ENCODE measurements around the gene HSPB6. TPM values are rescaled to one million over a fixed set of nuclear protein-coding genes. Genes with fewer than 3 reads are reported as not detected.

The HSPB6 gene
- total RNA-seq, 1 donor from 2014 or later: 7.0 TPM

GRCh38 chr19:35717665-35718344 lies 39.0 kb downstream of the HSPB6 start, which contains the start of gene KMT2B:
Gene KMT2B (plus strand): TSS chr19:35718003. CDS start chr19:35718019, 16 bp downstream.
- no peak for DNase-seq (ENCODE audit: low spot score)
- ATAC-seq: peak; percentile 67

GRCh38 chr19:35716801-35717664 lies 39.8 kb downstream of the HSPB6 start:
- ATAC-seq: peak; percentile 85
- peak; percentile 97 for DNase-seq (ENCODE audit: low spot score)

DNA sequence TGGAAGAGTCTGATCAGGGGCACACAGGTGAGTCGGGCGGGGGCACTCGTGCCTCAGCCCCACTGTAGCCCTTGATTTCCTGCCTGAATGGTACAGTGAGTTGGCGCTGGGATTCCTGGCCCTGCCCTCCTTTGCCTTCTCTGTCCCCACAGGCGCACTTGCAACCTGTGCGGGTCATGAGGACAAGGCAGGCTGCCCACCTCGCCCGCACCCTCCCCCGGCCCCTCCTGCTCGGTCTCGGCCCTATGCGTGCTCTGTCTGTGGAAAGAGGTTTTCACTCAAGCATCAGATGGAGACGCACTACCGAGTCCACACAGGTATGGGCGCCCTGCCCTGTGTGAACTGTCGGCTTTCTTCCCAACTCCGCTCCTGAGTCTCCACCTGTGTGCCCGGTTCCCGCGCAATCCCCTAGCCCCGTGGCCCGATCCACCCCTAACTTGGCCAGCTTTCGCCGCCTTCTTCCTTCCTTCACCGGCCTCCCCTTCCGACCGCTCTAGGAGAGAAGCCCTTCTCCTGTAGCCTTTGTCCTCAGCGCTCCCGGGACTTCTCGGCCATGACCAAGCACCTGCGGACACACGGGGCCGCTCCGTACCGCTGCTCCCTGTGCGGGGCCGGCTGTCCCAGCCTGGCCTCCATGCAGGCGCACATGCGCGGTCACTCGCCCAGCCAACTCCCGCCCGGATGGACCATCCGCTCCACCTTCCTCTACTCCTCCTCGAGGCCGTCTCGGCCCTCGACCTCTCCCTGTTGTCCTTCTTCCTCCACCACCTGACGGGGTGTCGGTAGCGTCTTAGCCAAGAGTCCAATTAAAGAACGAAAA lies 40.6 kb downstream of the HSPB6 start:
- peak; percentile 50 for ATAC-seq
- DNase-seq (ENCODE audit: low spot score): peak; percentile 80

DNA sequence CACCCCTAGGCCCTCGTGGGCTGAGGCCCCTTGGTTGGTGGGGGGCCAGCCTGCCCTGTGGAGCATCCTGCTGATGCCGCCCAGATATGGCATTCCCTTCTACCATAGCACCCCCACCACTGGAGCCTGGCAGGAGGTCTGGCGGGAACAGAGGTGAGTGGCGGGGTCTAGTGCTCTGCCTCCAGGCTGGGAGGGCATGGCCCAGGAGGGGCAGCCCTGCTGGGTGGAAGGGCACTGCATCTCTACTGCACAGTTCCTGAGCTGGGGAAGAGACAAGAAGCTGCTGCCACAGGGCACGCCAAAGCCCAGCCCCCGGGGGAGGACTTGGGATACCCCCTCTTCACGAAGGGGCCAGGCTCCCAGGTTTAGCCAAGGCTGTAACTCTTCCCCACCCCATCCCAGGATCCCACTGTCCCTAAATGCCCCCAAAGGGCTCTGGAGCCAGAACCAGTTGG lies 41.4 kb downstream of the HSPB6 start:
- ATAC-seq (no peak), DNase-seq (ENCODE audit: low spot score) (no peak)

- ATAC-seq (no peak), DNase-seq (ENCODE audit: low spot score) (no peak)
Observed at GRCh38 chr19:35714601-35715354, 42.1 kb downstream of the HSPB6 start.

DNA sequence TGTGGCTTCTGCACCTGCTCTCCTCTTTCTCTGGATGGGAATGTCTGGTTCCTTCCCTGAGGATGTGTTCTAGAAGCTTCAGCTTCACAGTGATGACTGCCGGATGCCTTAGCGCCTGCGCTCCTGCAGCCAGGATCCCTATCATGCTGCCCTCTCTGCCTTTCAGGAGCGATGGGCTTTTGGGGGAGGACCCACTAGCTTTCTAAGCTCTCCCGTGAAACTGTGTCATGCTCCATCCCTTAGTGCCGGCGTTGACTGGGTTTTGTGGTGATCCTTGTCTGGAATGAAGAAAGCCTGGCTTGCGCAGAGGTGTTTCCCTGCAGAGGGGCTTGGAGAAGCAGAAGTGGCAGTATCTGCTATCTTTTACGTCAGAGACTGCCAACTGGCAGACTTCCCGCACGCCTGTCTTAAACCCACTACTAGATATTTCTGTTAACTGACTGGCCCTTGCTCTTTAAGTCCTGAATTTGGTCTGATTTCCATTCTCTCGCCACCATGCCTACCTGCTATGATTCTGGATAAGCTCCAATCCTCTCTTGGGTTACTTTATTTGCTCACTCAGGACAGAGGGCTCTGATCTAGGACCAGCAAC lies 42.8 kb downstream of the HSPB6 start:
- ATAC-seq (no peak), DNase-seq (ENCODE audit: low spot score) (no peak)

DNA sequence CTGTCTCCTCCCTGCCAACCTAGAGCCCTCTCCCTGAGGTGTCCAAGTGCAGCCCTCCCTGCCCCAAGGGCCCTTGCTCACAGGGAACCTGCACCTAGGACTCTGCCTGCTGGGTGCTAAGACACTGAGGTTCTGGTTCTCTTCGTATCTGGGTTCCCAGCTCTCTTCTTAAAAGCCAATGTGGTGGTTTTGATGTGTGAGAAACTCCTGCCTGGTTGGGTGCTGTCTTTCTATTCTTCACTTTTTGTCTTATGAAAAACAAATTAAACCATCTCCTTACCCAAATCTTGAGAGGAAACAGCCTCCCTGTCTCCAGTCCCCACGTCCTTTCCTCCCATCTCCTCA lies 43.4 kb downstream of the HSPB6 start:
- DNase-seq (ENCODE audit: low spot score) (no peak), ATAC-seq (no peak)

- ATAC-seq (no peak), DNase-seq (ENCODE audit: low spot score) (no peak)
Observed at GRCh38 chr19:35712567-35713505, 44.0 kb downstream of the HSPB6 start.

DNA sequence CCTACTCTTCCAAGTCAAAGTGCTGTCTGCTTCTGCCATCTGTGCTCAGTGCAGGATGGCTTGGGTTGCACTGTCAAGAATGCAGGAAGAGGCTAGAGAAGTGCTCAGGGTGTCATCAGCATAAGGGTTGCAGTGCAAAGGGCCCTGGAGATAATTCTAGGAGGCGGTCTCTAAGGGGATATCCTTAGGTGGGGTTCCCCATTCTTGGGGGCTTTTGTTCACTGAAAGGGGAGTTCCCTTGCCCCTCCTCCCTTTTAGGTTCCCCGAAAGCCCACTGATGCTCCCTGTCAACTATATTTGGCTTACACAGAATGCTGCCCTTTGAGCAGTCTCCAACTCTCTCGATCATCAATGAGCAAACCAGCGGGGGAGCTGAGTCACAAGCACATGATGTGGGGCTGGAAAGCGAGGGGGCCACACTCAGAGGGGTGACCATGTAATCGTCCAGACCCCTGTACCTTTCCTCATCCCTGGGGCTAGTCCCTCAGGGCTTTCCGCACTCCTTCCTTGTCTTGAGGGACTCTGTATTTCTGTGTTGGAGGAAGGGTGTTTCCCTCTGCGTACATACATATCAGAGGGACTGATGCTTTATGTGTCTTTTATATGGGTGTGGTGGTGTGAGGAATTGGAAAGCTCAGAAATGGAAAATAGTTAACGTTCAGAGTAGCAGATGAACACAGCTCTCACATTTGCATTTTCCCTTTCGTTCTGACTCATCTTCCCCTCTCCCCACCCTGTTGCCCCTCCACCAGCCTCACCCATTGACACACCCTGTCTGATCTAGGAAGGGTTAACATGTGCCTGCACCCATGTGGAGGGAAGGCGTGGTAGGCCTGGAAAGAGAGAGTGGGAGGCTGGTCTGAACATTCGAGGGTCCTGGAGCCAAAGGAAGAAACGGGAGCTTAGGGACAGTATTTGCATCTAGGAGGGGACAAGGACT lies 45.8 kb downstream of the HSPB6 start:
- ATAC-seq (no peak), DNase-seq (ENCODE audit: low spot score) (no peak)

DNA sequence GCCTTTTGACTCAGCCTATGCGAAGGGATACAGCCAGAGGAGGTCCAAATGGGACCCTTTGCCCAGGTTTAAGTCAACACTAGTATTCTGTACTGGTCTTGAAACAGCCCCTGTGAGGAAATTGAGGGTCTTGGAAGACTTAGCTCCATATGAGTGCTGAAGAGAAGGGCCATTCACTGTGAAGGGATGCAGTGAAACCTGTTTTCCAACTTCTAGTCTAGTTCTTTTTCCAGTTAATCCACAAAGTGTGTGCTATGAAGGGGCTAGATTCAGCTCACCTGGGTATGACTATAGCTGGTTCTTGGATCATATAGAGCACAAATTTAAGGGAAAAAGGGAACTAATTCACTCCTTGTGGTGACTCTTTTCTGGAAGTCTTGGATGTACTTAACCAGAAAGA lies 48.4 kb downstream of the HSPB6 start:
- DNase-seq (ENCODE audit: low spot score): no peak

More for the DNA sequence above, 48.4 kb downstream of the HSPB6 start:
- no peak for ATAC-seq

Other genes with a start within 250 kb of the HSPB6 start
- 2.0 TPM for gene DMKN, start 243.4 kb downstream of the HSPB6 start, total RNA-seq
- gene SBSN, start 228.7 kb downstream of the HSPB6 start, total RNA-seq: not detected
- not detected for gene GAPDHS, start 223.6 kb downstream of the HSPB6 start, total RNA-seq
- 26.6 TPM for gene TMEM147, start 211.4 kb downstream of the HSPB6 start, total RNA-seq
- not detected for gene ATP4A, start 193.4 kb downstream of the HSPB6 start, total RNA-seq
- not detected for gene PMIS2, start 170.9 kb downstream of the HSPB6 start, total RNA-seq
- gene HAUS5, start 144.3 kb downstream of the HSPB6 start, total RNA-seq: 5.7 TPM
- gene RBM42, start 128.0 kb downstream of the HSPB6 start, total RNA-seq: 30.7 TPM
- 0.48 TPM for gene ETV2, start 115.3 kb downstream of the HSPB6 start, total RNA-seq
- gene COX6B1, start 108.7 kb downstream of the HSPB6 start, total RNA-seq: 196 TPM
- gene UPK1A, start 90.5 kb downstream of the HSPB6 start, total RNA-seq: not detected
- gene ZBTB32, start 52.5 kb downstream of the HSPB6 start, total RNA-seq: 0.10 TPM
- 23.0 TPM for gene KMT2B, start 39.0 kb downstream of the HSPB6 start, total RNA-seq
- 30.8 TPM for gene IGFLR1, start 14.6 kb downstream of the HSPB6 start, total RNA-seq
- gene U2AF1L4, start 11.6 kb downstream of the HSPB6 start, total RNA-seq: 15.1 TPM
- gene PSENEN, start 11.4 kb downstream of the HSPB6 start, total RNA-seq: 31.7 TPM
- 4.7 TPM for gene LIN37, start 8.5 kb downstream of the HSPB6 start, total RNA-seq
- gene PROSER3, start 1.1 kb upstream of the HSPB6 start, total RNA-seq: 4.5 TPM
- 3.6 TPM for gene ARHGAP33, start 18.5 kb upstream of the HSPB6 start, total RNA-seq
- gene PRODH2, start 55.8 kb upstream of the HSPB6 start, total RNA-seq: 196 TPM
- not detected for gene NPHS1, start 95.5 kb upstream of the HSPB6 start, total RNA-seq
- gene KIRREL2, start 99.9 kb upstream of the HSPB6 start, total RNA-seq: 0.20 TPM
- 0.40 TPM for gene APLP1, start 111.5 kb upstream of the HSPB6 start, total RNA-seq
- gene NFKBID, start 143.5 kb upstream of the HSPB6 start, total RNA-seq: 2.3 TPM
- 1.8 TPM for gene HCST, start 145.5 kb upstream of the HSPB6 start, total RNA-seq
- gene TYROBP, start 151.3 kb upstream of the HSPB6 start, total RNA-seq: 20.2 TPM
- gene LRFN3, start 179.3 kb upstream of the HSPB6 start, total RNA-seq: 8.4 TPM
- gene SDHAF1, start 238.2 kb upstream of the HSPB6 start, total RNA-seq: 13.9 TPM

All from left lobe of liver (tissue), 2 donors.